Body of pancreas (tissue), 4 donors: Measurements from ENCODE around the gene ZAR1L.

ENCODE experiments used
- POLR2A ChIP-seq, 3 donors: fragments of 450-650 bp; IDR thresholded peaks; one replicate each; pipeline ENCODE4 v1.6.1; 2016; ENCODE audit warnings: antibody characterized with exemption in 3 of 3, mild to moderate bottlenecking in 2 of 3
- TF ChIP-seq, protein P1 (sequence below), 7 experiments: fragments of 450-650 bp in 4 of 7; fragments of 200-600 bp in 3 of 7; sonication (generic) in 3 of 7; IDR thresholded peaks; one replicate each; pipeline ENCODE4 v1.5.1; 2016 to 2019; ENCODE audit warnings: antibody characterized with exemption in 7 of 7

DNA sequence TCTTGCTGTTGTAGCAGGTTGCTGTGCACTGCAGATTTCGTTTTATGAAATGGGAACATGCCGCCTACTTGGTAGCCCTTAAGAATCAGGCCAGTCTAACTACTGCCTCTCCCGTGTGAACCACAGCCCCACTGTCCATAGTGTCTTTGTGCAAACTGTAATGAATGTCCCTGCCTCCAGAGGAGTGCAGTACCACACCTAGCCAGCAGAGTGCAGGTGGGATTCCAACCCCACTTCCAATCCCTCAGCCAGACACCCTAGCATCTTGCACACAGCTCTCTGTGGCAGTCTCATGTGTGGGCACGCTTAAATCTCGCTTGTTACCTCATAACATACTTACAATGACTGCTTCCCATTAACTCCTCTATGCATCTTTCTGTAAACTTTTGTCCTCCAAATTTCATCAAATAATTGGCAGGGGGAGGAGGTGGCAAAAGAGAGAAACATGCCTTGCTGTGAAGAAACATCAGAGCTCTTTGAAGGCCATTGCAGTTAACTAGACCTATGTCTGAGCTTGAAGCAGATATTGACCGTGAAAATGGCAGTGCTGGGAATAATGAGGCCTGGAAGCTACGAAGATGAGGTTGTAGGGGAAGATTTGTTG lies 47.2 kb downstream of the ZAR1L start:
- TF ChIP-seq, protein P1, sequence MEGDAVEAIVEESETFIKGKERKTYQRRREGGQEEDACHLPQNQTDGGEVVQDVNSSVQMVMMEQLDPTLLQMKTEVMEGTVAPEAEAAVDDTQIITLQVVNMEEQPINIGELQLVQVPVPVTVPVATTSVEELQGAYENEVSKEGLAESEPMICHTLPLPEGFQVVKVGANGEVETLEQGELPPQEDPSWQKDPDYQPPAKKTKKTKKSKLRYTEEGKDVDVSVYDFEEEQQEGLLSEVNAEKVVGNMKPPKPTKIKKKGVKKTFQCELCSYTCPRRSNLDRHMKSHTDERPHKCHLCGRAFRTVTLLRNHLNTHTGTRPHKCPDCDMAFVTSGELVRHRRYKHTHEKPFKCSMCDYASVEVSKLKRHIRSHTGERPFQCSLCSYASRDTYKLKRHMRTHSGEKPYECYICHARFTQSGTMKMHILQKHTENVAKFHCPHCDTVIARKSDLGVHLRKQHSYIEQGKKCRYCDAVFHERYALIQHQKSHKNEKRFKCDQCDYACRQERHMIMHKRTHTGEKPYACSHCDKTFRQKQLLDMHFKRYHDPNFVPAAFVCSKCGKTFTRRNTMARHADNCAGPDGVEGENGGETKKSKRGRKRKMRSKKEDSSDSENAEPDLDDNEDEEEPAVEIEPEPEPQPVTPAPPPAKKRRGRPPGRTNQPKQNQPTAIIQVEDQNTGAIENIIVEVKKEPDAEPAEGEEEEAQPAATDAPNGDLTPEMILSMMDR (IDR thresholded peaks at IDR 0.05), result peak; percentile 51 to 80 (median 70)
- TF ChIP-seq POLR2A (IDR thresholded peaks at IDR 0.05), result no peak
